GM23248 (cell line): ENCODE data around the gene GAST. TPM values are rescaled to one million over a fixed set of nuclear protein-coding genes. Genes with fewer than 3 reads are reported as not detected.
"Not testable (repeated sequence)": the region's sequence is repeated elsewhere in the genome, so short reads cannot be mapped to it uniquely, and the experiment has no call there.

Experiments used
- DNase-seq: peaks from one replicate; pipeline ENCODE4 v3.0.0-alpha.2; 2015
- H2AFZ ChIP-seq: fragments of 200-600 bp; sonication (generic); 2 replicates; pipeline ENCODE4 v1.6.1; 2016; ENCODE audit warnings: antibody characterized with exemption
- H3F3A ChIP-seq: fragments of 200-600 bp; sonication (generic); 2 replicates; pipeline ENCODE4 v1.6.1; 2016; ENCODE audit warnings: mild to moderate bottlenecking, antibody characterized with exemption, mixed run types; ENCODE audit not compliant: insufficient read depth
- H3K27ac ChIP-seq: fragments of 200-600 bp; sonication (generic); 2 replicates; pipeline ENCODE4 v1.5.1; 2016; ENCODE audit warnings: mild to moderate bottlenecking
- H3K27me3 ChIP-seq: fragments of 200-600 bp; sonication (generic); replicated peaks from 2 replicates; pipeline ENCODE4 v1.6.1; 2016; ENCODE audit warnings: mild to moderate bottlenecking; ENCODE audit not compliant: insufficient read depth
- H3K36me3 ChIP-seq: fragments of 200-600 bp; sonication (generic); 2 replicates; pipeline ENCODE4 v1.6.1; 2016; ENCODE audit warnings: low read depth, mild to moderate bottlenecking
- H3K4me1 ChIP-seq: fragments of 200-600 bp; sonication (generic); 2 replicates; pipeline ENCODE4 v1.6.1; 2016; ENCODE audit warnings: mild to moderate bottlenecking; ENCODE audit not compliant: insufficient read depth
- H3K4me2 ChIP-seq: fragments of 200-600 bp; sonication (generic); one replicate; pipeline ENCODE4 v1.6.1; 2016; ENCODE audit warnings: mild to moderate bottlenecking; ENCODE audit not compliant: unreplicated experiment
- H3K4me3 ChIP-seq: fragments of 200-600 bp; sonication (generic); 2 replicates; pipeline ENCODE4 v1.5.1; 2016; ENCODE audit warnings: mild to moderate bottlenecking
- H3K79me2 ChIP-seq: fragments of 200-600 bp; sonication (generic); 2 replicates; pipeline ENCODE4 v1.6.1; 2016; ENCODE audit warnings: mild to moderate bottlenecking; ENCODE audit not compliant: insufficient read depth
- H3K9ac ChIP-seq: fragments of 200-600 bp; sonication (generic); 2 replicates; pipeline ENCODE4 v1.6.1; 2016; ENCODE audit warnings: mild to moderate bottlenecking
- H3K9me2 ChIP-seq: fragments of 200-600 bp; sonication (generic); 2 replicates; pipeline ENCODE4 v1.6.1; 2016; ENCODE audit warnings: mixed run types, mild to moderate bottlenecking, moderate library complexity; ENCODE audit not compliant: insufficient read depth
- H3K9me3 ChIP-seq: fragments of 200-600 bp; sonication (generic); one replicate; pipeline ENCODE4 v1.6.1; 2017; ENCODE audit warnings: low read depth
- H4K20me1 ChIP-seq: fragments of 200-600 bp; sonication (generic); 2 replicates; pipeline ENCODE4 v1.6.0; 2016; ENCODE audit not compliant: insufficient read depth
- EZH2 ChIP-seq: fragments of 200-600 bp; sonication (generic); IDR thresholded peaks from 2 replicates; pipeline ENCODE4 v1.6.1; 2018; ENCODE audit warnings: antibody characterized with exemption, mild to moderate bottlenecking; ENCODE audit not compliant: insufficient read depth, poor library complexity, severe bottlenecking
- EZH2phosphoT487 ChIP-seq: fragments of 200-600 bp; sonication (generic); IDR thresholded peaks from 2 replicates; pipeline ENCODE4 v1.6.1; 2018; ENCODE audit warnings: antibody characterized with exemption, moderate library complexity, mild to moderate bottlenecking, low read depth; ENCODE audit not compliant: insufficient read depth
- WGBS, 2 experiments: methylation state at CpG; one replicate each; pipeline ENCODE4 v1.1.6; 2015 to 2017; ENCODE audit warnings: low lambda C conversion rate in 2 of 2, low coverage in 1 of 2; ENCODE audit errors: missing lambda C conversion rate in 2 of 2; 5-methylcytosine and 5-hydroxymethylcytosine counted together
- in situ Hi-C: fragments of 300-500 bp; cut with MboI; formaldehyde crosslinking; loops from 2 replicates; pipeline ENCODE4 v1.15.0; 2020
- polyA plus RNA-seq: library from polyadenylated mRNA; unstranded; fragments of >200 nt; fragmentation: Nextera tagmentation; extraction: Ambion mirVana; gene quantifications from 2 replicates; pipeline ENCODE4 v1.2.1, GENCODE V29; 2016
- total RNA-seq: library from RNA; depleted of rRNA; stranded (reverse); fragments of >200 nt; shearing (Covaris generic); gene quantifications from 2 replicates; pipeline ENCODE4 v1.2.3, GENCODE V29; 2014

Gene GAST
- total and polyA plus RNA-seq, 2 experiments from 2014 or later, result not detected

GRCh38 chr17:41695954-41696757 lies 16.0 kb upstream of the GAST start:
- WGBS, 2 experiments, result 51 to 57% methylated on average over 11 of the region's 11 CpGs
- Histone ChIP-seq H3K4me3 (no peak overlapping the region), H3K4me2 (no peak overlapping the region), H3K27ac (no peak overlapping the region), H3K79me2 (peaks cover 5% of the 10 kb centered on the region; the same call in 1 of the 2 replicates), H3K27me3 (no peaks in the 10 kb centered on the region), H3K9me3 (no peaks in the 10 kb centered on the region), H3F3A (peaks cover 47% of the 10 kb centered on the region), H2AFZ (no peak overlapping the region), H3K4me1 (peaks cover 6% of the 10 kb centered on the region), H3K9ac (no peak overlapping the region), H3K36me3 (peaks cover 20% of the 10 kb centered on the region), H3K9me2 (no peaks in the 10 kb centered on the region), H4K20me1 (0 out of 2 replicates have a peak, but pooled peaks cover 4% of the 10 kb centered on the region)
- in situ Hi-C loops, result no loop called here
- DNase-seq, result peak; percentile 90
- TF ChIP-seq EZH2, result no peak
- no peak for TF ChIP-seq EZH2phosphoT487

DNA sequence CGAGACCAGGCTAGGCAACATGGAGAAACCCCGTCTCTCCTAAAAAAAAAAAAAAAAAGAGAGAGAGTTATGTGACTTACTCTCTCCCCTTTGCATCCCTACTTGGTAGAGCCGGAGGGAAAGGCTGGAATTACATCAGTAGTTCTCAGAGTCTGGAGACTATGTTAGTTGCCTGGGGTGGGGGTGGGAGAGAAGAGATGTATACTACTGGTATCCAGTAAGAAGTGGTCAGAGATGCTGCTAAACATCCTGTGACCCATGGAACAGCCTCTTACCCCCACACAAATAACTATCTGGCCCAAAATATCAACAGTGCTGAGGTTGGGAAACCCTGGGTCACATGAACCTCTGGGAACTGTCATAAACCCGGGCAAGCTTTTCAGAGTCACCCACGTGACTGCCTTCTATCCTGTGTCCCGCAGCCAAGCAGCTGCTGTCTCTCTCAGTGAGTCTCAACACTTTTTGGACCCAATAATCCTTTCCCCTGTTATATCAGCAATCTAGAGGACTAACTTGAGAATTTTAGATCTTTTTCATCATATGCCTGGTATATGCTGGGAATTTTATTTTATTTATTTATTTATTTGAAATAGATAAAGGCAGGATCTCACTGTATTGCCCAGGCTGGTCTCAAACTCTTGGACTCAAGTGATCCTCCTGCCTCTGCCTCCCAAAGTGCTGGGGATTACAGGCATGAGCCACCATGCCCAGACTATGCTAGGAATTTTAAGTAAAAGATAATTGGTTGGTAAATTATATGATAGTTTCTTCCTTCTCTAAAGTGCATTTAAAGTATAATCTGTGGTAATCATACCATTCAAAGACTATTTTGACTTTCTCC lies 14.8 kb upstream of the GAST start:
- Histone ChIP-seq H3K27ac (0 out of 2 replicates have a peak overlapping the region, but pooled peaks have one; percentile 34), H3K9me3 (no peaks in the 10 kb centered on the region), H3K4me1 (no peaks in the 10 kb centered on the region), H3K9ac (no peak overlapping the region), H2AFZ (no peak overlapping the region; the same call in 1 of the 2 replicates), H3K4me2 (peak overlapping the region; percentile 7), H4K20me1 (no peaks in the 10 kb centered on the region), H3F3A (peaks cover 35% of the 10 kb centered on the region), H3K36me3 (peaks cover 8% of the 10 kb centered on the region), H3K27me3 (no peaks in the 10 kb centered on the region), H3K79me2 (no peaks in the 10 kb centered on the region), H3K4me3 (no peak overlapping the region), H3K9me2 (no peaks in the 10 kb centered on the region)
- WGBS, 2 experiments, result 15 to 20% methylated on average over 6 of the region's 6 CpGs
- in situ Hi-C loops, result no loop called here
- DNase-seq, result peak; percentile 86
- no peak for TF ChIP-seq EZH2phosphoT487
- TF ChIP-seq EZH2, result no peak

GRCh38 chr17:41700843-41701242 lies 11.3 kb upstream of the GAST start:
- H3K9me3 ChIP-seq, H3K27me3 ChIP-seq, H4K20me1 ChIP-seq, H3K4me3 ChIP-seq, H3K36me3 ChIP-seq, H3F3A ChIP-seq, H3K79me2 ChIP-seq, H3K9me2 ChIP-seq, H3K4me1 ChIP-seq, H3K4me2 ChIP-seq, H2AFZ ChIP-seq, H3K27ac ChIP-seq, DNase-seq, in situ Hi-C loops, H3K9ac ChIP-seq: not testable (repeated sequence)
- WGBS, 2 experiments, result 76 to 82% methylated on average over 3 of the region's 3 CpGs

- Histone ChIP-seq H3K4me3 (no peak overlapping the region), H3K4me1 (no peaks in the 10 kb centered on the region), H3K9me2 (no peaks in the 10 kb centered on the region), H2AFZ (no peak overlapping the region), H3K9me3 (no peaks in the 10 kb centered on the region), H4K20me1 (no peaks in the 10 kb centered on the region), H3K36me3 (no peaks in the 10 kb centered on the region), H3K79me2 (no peaks in the 10 kb centered on the region), H3K9ac (no peak overlapping the region), H3K27ac (no peak overlapping the region), H3F3A (no peaks in the 10 kb centered on the region), H3K4me2 (no peak overlapping the region), H3K27me3 (no peaks in the 10 kb centered on the region)
- DNase-seq, result no peak
- 77 to 84% methylated on average over 8 of the region's 8 CpGs for WGBS, 2 experiments
- TF ChIP-seq EZH2phosphoT487 (no peak), EZH2 (no peak)
- in situ Hi-C loops, result no loop called here
These were observed 9.4 kb upstream of the GAST start for GRCh38 chr17:41702712-41703111.
